HAP-1 (cell line): ENCODE data around the gene CDKN1B.

Experiments used
- DNase-seq, 2 experiments: peaks; one replicate each; pipeline ENCODE4 v3.0.0-alpha.2; 2016 to 2020; ENCODE audit warnings: low spot score in 2 of 2
- H3K27me3 ChIP-seq: fragments of 250-450 bp; sonication (Bioruptor Pico); 2 replicates; pipeline ENCODE4 v1.5.1; 2020; ENCODE audit warnings: low read depth, mild to moderate bottlenecking, moderate library complexity
- H3K36me3 ChIP-seq: fragments of 250-450 bp; sonication (Bioruptor Pico); replicated peaks from 2 replicates; pipeline ENCODE4 v1.5.1; 2020; ENCODE audit warnings: mild to moderate bottlenecking
- H3K4me1 ChIP-seq: fragments of 250-450 bp; sonication (Bioruptor Pico); 2 replicates; pipeline ENCODE4 v1.5.1; 2020; ENCODE audit warnings: mild to moderate bottlenecking
- H3K4me3 ChIP-seq: fragments of 250-450 bp; sonication (Bioruptor Pico); 2 replicates; pipeline ENCODE4 v1.5.1; 2020; ENCODE audit warnings: mild to moderate bottlenecking, moderate library complexity
- H3K9me3 ChIP-seq: fragments of 250-450 bp; sonication (Bioruptor Pico); 2 replicates; pipeline ENCODE4 v1.5.1; 2020; ENCODE audit warnings: mild to moderate bottlenecking, moderate library complexity
- in situ Hi-C: fragments of 300-500 bp; cut with MboI; formaldehyde crosslinking; loops from 3 replicates; pipeline ENCODE4 v1.14.3; 2020; ENCODE audit warnings: low sequenced_read_pairs, inconsistent platforms, mixed read lengths

The CDKN1B gene

DNA sequence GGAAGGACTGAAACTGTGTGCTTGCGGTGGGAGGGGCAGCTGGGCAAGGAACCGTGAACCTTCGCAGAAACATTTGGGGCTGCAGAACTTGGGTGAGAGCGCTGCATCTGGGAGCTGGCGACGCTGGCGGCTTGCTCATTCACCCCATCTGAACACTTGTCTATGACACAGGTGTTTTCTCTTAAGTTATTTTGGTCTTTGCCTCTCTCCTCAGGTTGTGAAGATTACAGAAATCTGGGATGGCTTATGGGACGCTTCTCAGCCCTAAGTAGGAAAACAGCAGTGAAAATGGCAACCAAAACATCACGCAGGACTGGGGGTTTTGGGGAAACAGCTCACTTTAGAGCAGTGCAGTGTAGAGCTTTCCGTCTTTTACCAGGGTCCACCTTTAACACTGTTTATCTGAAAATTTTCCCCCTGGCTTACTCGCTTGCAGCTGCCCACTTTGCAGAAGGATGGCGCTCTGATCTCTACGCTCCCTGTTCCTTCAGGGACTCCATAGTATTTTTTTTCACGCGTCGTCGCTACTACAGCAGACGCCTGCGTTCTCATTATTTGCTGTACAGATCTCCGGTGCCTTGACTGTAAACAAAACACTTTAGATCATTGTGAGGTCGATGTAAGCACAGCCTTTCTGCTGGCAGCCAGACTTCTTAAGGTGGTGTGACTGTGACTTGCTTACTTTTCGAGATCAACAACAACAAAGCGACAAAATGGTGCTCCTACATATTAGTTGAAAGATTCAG is 2.7 kb upstream of the CDKN1B start:
- H3K4me3 ChIP-seq, result peak overlapping the region; percentile 6
- no peaks in the 10 kb centered on the region for H3K27me3 ChIP-seq
- DNase-seq, result peak; percentile 38 to 58
- H3K4me1 ChIP-seq, result peaks cover 29% of the 10 kb centered on the region
- no peaks in the 10 kb centered on the region for H3K9me3 ChIP-seq
- H3K36me3 ChIP-seq, result peaks cover 19% of the 10 kb centered on the region
- in situ Hi-C loops, result loop anchor here (5.0 to 25.0 kb wide), 2 partner anchors 352 to 1127 kb away; no protein-coding TSS in a partner anchor

GRCh38 chr12:12715128-12715458 is 2.1 kb upstream of the CDKN1B start:
- Histone ChIP-seq H3K36me3 (peaks cover 25% of the 10 kb centered on the region), H3K27me3 (no peaks in the 10 kb centered on the region), H3K9me3 (no peaks in the 10 kb centered on the region), H3K4me1 (peaks cover 29% of the 10 kb centered on the region), H3K4me3 (no peak overlapping the region)
- in situ Hi-C loops, result loop anchor here (25.0 kb wide), 1 partner anchor 1128 kb away; no protein-coding TSS in a partner anchor
- DNase-seq, result no peak

DNA sequence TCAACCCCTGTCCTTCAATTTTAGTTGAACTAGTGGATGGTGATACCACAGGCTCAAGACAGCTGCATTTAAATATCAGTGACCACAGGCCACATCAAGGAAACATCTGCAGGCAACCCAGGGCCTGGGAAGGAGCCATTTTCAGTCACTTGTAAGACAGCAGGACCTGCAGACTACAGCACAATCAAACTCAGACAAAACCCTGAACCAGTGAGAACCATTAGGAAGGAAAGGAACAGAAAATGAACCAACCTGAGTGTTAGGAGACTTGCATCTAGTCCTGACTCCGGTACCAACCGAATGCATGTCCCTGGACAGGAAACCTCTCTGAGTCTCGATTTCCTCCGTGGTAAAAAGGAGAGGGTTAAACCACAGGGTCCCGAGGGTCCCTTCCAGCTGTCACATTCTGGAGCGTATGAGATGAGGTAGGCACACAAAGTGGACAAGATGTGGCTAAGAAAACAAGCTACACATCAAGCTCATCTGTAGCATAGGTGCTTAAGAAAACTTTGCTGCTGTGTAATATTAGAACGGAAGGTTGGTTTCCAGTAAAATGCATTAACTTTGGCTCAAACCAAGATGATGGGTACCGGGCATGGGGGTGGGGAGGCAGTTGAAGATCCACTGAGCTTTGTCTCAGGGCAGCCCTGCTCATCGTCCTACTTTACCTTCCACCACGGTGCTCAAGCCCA is 1.6 kb upstream of the CDKN1B start:
- H3K4me3 ChIP-seq, result peak overlapping the region; percentile 92
- peaks cover 30% of the 10 kb centered on the region for H3K36me3 ChIP-seq
- in situ Hi-C loops, result loop anchor here (25.0 kb wide), 1 partner anchor 1128 kb away; no protein-coding TSS in a partner anchor
- no peaks in the 10 kb centered on the region for H3K27me3 ChIP-seq
- no peaks in the 10 kb centered on the region for H3K9me3 ChIP-seq
- peak in 1 of 2 experiments; percentile 37 for DNase-seq
- peaks cover 32% of the 10 kb centered on the region for H3K4me1 ChIP-seq

DNA sequence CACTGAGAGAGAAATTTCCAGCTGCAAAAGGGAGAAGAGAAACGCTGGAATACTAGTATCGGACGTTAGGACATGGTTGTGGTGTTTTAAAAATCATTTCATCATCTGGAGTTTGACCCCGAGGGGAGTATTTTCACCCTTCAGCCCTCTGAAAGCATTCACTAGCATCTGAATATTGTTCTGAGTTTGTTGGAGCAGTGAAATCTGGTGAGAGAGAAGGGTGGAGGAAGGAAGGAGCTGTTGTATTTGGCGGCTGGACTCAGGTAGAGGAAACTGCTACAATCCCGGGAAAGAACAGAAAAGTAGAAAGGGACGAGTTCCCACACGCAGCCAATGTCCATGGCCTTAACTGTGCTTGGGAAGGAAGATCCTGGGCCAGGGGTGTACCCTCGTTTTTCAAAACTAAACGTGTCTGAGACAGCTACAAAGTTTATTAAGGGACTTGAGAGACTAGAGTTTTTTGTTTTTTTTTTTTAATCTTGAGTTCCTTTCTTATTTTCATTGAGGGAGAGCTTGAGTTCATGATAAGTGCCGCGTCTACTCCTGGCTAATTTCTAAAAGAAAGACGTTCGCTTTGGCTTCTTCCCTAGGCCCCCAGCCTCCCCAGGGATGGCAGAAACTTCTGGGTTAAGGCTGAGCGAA is 896 bp upstream of the CDKN1B start:
- Histone ChIP-seq H3K27me3 (no peaks in the 10 kb centered on the region), H3K4me3 (peak overlapping the region; percentile 92), H3K4me1 (peaks cover 37% of the 10 kb centered on the region), H3K9me3 (no peaks in the 10 kb centered on the region), H3K36me3 (peaks cover 35% of the 10 kb centered on the region)
- DNase-seq, result peak in 1 of 2 experiments; percentile 39
- in situ Hi-C loops, result loop anchor here (25.0 kb wide), 1 partner anchor 1129 kb away; no protein-coding TSS in a partner anchor

DNA sequence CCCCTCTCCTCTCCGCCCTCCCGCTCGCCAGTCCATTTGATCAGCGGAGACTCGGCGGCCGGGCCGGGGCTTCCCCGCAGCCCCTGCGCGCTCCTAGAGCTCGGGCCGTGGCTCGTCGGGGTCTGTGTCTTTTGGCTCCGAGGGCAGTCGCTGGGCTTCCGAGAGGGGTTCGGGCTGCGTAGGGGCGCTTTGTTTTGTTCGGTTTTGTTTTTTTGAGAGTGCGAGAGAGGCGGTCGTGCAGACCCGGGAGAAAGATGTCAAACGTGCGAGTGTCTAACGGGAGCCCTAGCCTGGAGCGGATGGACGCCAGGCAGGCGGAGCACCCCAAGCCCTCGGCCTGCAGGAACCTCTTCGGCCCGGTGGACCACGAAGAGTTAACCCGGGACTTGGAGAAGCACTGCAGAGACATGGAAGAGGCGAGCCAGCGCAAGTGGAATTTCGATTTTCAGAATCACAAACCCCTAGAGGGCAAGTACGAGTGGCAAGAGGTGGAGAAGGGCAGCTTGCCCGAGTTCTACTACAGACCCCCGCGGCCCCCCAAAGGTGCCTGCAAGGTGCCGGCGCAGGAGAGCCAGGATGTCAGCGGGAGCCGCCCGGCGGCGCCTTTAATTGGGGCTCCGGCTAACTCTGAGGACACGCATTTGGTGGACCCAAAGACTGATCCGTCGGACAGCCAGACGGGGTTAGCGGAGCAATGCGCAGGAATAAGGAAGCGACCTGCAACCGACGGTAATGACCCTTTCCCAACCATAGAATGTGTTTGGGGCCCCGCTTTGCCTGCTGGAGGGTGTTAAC is 615 bp downstream of the CDKN1B start:
- Histone ChIP-seq H3K27me3 (no peaks in the 10 kb centered on the region), H3K36me3 (peaks cover 46% of the 10 kb centered on the region), H3K4me1 (peaks cover 46% of the 10 kb centered on the region), H3K9me3 (no peaks in the 10 kb centered on the region), H3K4me3 (peak overlapping the region; percentile 92)
- peak in 1 of 2 experiments; percentile 33 for DNase-seq
- in situ Hi-C loops, result loop anchor here (25.0 kb wide), 1 partner anchor 1130 kb away; no protein-coding TSS in a partner anchor

DNA sequence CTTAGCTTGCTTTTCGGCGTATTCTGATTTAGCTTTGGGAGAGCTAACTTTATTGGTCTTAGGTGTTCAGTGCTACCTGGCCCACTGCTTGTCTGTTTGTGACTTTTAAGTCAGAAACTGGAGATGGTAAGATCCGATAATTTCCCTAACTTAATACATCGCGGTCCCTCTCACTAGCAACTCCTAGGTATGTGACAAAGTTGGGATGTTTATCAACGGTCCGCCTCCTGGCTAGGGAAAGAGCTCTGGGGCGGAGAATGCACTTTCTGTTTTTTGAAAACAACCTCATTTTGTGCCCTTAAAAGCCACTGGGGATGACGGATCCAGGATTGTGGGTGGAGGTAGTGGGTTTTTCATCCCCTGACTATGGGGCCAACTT is 1.2 kb downstream of the CDKN1B start:
- Histone ChIP-seq H3K27me3 (no peaks in the 10 kb centered on the region), H3K9me3 (no peaks in the 10 kb centered on the region), H3K4me3 (peak overlapping the region; percentile 92), H3K4me1 (peaks cover 49% of the 10 kb centered on the region), H3K36me3 (peaks cover 48% of the 10 kb centered on the region)
- no peak for DNase-seq
- in situ Hi-C loops, result loop anchor here (25.0 kb wide), 1 partner anchor 1131 kb away; no protein-coding TSS in a partner anchor

- in situ Hi-C loops, result loop anchor here (25.0 kb wide), 1 partner anchor 1132 kb away; no protein-coding TSS in a partner anchor
- Histone ChIP-seq H3K9me3 (no peaks in the 10 kb centered on the region), H3K4me1 (peaks cover 46% of the 10 kb centered on the region), H3K36me3 (peaks cover 48% of the 10 kb centered on the region), H3K27me3 (no peaks in the 10 kb centered on the region), H3K4me3 (peak overlapping the region; percentile 92)
- peak; percentile 40 to 42 for DNase-seq
Observed at GRCh38 chr12:12718853-12719252, 1.7 kb downstream of the CDKN1B start.

GRCh38 chr12:12719496-12719895 is 2.3 kb downstream of the CDKN1B start:
- Histone ChIP-seq H3K4me3 (peak overlapping the region; percentile 92), H3K36me3 (peaks cover 48% of the 10 kb centered on the region), H3K27me3 (no peaks in the 10 kb centered on the region), H3K9me3 (no peaks in the 10 kb centered on the region), H3K4me1 (peaks cover 39% of the 10 kb centered on the region)
- DNase-seq, result peak in 1 of 2 experiments; percentile 50
- in situ Hi-C loops, result loop anchor here (25.0 kb wide), 1 partner anchor 1132 kb away; no protein-coding TSS in a partner anchor

GRCh38 chr12:12720052-12720451 is 2.9 kb downstream of the CDKN1B start:
- in situ Hi-C loops, result loop anchor here (25.0 kb wide), 1 partner anchor 1133 kb away; no protein-coding TSS in a partner anchor
- H3K36me3 ChIP-seq, result peaks cover 48% of the 10 kb centered on the region
- DNase-seq, result peak in 1 of 2 experiments; percentile 34
- no peaks in the 10 kb centered on the region for H3K9me3 ChIP-seq
- H3K4me3 ChIP-seq, result peak overlapping the region; percentile 92
- peaks cover 34% of the 10 kb centered on the region for H3K4me1 ChIP-seq
- no peaks in the 10 kb centered on the region for H3K27me3 ChIP-seq

DNA sequence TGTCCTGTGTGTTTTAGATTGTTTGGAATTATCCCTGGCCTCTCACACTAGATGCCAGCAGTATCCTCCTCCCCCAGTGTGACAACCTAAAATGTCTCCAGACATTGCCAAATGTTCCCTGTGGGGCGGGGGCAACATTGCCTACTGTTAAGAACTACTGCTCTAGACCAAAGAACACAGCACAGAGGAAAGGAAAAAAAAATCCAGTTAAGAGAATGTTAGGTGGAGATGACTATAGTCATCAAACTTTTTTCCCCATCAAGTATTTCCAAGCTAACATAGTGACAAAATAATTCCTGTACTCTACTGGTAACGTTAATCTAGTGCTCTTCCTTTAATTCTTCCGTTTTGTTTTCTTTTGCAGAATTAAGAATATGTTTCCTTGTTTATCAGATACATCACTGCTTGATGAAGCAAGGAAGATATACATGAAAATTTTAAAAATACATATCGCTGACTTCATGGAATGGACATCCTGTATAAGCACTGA is 3.5 kb downstream of the CDKN1B start:
- Histone ChIP-seq H3K4me1 (peaks cover 27% of the 10 kb centered on the region), H3K4me3 (peak overlapping the region; percentile 92)

DNA sequence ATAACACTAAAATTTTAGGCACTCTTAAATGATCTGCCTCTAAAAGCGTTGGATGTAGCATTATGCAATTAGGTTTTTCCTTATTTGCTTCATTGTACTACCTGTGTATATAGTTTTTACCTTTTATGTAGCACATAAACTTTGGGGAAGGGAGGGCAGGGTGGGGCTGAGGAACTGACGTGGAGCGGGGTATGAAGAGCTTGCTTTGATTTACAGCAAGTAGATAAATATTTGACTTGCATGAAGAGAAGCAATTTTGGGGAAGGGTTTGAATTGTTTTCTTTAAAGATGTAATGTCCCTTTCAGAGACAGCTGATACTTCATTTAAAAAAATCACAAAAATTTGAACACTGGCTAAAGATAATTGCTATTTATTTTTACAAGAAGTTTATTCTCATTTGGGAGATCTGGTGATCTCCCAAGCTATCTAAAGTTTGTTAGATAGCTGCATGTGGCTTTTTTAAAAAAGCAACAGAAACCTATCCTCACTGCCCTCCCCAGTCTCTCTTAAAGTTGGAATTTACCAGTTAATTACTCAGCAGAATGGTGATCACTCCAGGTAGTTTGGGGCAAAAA is 4.1 kb downstream of the CDKN1B start:
- DNase-seq, result peak in 1 of 2 experiments; percentile 17

More for the DNA sequence above, 3.5 kb downstream of the CDKN1B start:
- H3K9me3 ChIP-seq, result no peaks in the 10 kb centered on the region
- no peaks in the 10 kb centered on the region for H3K27me3 ChIP-seq
- H3K36me3 ChIP-seq, result peaks cover 48% of the 10 kb centered on the region
- in situ Hi-C loops, result loop anchor here (25.0 kb wide), 1 partner anchor 1133 kb away; no protein-coding TSS in a partner anchor
- DNase-seq, result no peak

GRCh38 chr12:12721814-12722434 is 4.8 kb downstream of the CDKN1B start:
- Histone ChIP-seq H3K36me3 (peaks cover 48% of the 10 kb centered on the region), H3K4me1 (peaks cover 20% of the 10 kb centered on the region), H3K9me3 (no peaks in the 10 kb centered on the region), H3K27me3 (no peaks in the 10 kb centered on the region), H3K4me3 (peak overlapping the region; percentile 72)
- DNase-seq, result peak in 1 of 2 experiments; percentile 20
- in situ Hi-C loops, result loop anchor here (25.0 kb wide), 1 partner anchor 1135 kb away; no protein-coding TSS in a partner anchor

More for the DNA sequence above, 4.1 kb downstream of the CDKN1B start:
- peaks cover 22% of the 10 kb centered on the region for H3K4me1 ChIP-seq
- in situ Hi-C loops, result loop anchor here (25.0 kb wide), 1 partner anchor 1134 kb away; no protein-coding TSS in a partner anchor
- H3K36me3 ChIP-seq, result peaks cover 48% of the 10 kb centered on the region
- peak overlapping the region; percentile 92 for H3K4me3 ChIP-seq
- H3K9me3 ChIP-seq, result no peaks in the 10 kb centered on the region
- H3K27me3 ChIP-seq, result no peaks in the 10 kb centered on the region
